GM12878 (cell line): Measurements from ENCODE around the gene CLPX. TPM values are rescaled to one million over a fixed set of nuclear protein-coding genes. Genes with fewer than 3 reads are reported as not detected.

Source experiments
- ATAC-seq: fragments of 200-7000 bp; cut with Tn5 transposase; 3 replicates; pipeline ENCODE4 v1.9.1; 2020; ENCODE audit warnings: mild to moderate bottlenecking, moderate library complexity
- BruUV-seq: library from RNA; stranded (reverse); fragments of 400-500 nt; replicated peaks from 2 replicates; lab custom pipeline; 2021; lab: Mats Ljungman, UMichigan
- CTCF ChIA-PET: fragments of 300-600 bp; sonication (Branson Sonifier 250); formaldehyde crosslinking; extraction: SDS; loops from one replicate; lab custom pipeline; 2021; ENCODE audit warnings: inconsistent platforms; lab: Yijun Ruan, JAX
- POLR2A ChIA-PET: fragments of 350-600 bp; formaldehyde crosslinking; extraction: SDS; loops from one replicate; lab custom pipeline; 2021; ENCODE audit warnings: inconsistent platforms; lab: Charles Lee
- RAD21 ChIA-PET: fragments of 300-600 bp; sonication (Branson Sonifier 250); formaldehyde crosslinking; loops from one replicate; lab custom pipeline; 2023; ENCODE audit warnings: antibody characterized with exemption; ENCODE audit not compliant: unreplicated experiment; lab: Charles Lee
- SMC1A ChIA-PET: fragments of 300-600 bp; sonication (Branson Sonifier 250); formaldehyde crosslinking; loops from one replicate; lab custom pipeline; 2023; ENCODE audit not compliant: unreplicated experiment, uncharacterized antibody; lab: Charles Lee
- DNase-seq: peaks from one replicate; pipeline ENCODE4 v3.0.0-alpha.2; 2011; ENCODE audit warnings: low read depth, low spot score
- FAIRE-seq: peaks from 3 replicates; lab custom pipeline; 2011; peaks lifted over from hg19 to GRCh38; lab: Jason Lieb, UNC
- H2AFZ ChIP-seq: 2 replicates; pipeline ENCODE4 v1.6.0; 2011; ENCODE audit warnings: low read depth, low read length, control low read depth; ENCODE audit not compliant: control insufficient read depth
- H3K27ac ChIP-seq: 2 replicates; pipeline ENCODE4 v1.5.1; 2011; ENCODE audit warnings: control low read depth; ENCODE audit not compliant: control insufficient read depth, insufficient read depth
- H3K27me3 ChIP-seq, 2 experiments: replicated peaks in 1 of 2; 2 replicates each; pipeline versions ENCODE4 v1.6.0 to v1.6.1; 2011; ENCODE audit warnings: low read length in 1 of 2; ENCODE audit not compliant: control insufficient read depth in 2 of 2, insufficient read depth in 2 of 2
- H3K36me3 ChIP-seq, 2 experiments: 2 replicates each; pipeline ENCODE4 v1.5.1; 2011; ENCODE audit warnings: low read length in 1 of 2; ENCODE audit not compliant: control insufficient read depth in 2 of 2, insufficient read depth in 2 of 2
- H3K4me1 ChIP-seq: 2 replicates; pipeline ENCODE4 v1.6.1; 2011; ENCODE audit warnings: mild to moderate bottlenecking, low read length, moderate library complexity, mixed read lengths; ENCODE audit not compliant: control insufficient read depth, insufficient read depth
- H3K4me2 ChIP-seq: 2 replicates; pipeline ENCODE4 v1.6.0; 2011; ENCODE audit warnings: control low read depth; ENCODE audit not compliant: control insufficient read depth, insufficient read depth
- H3K4me3 ChIP-seq: fragments of 200-600 bp; sonication (generic); 2 replicates; pipeline ENCODE4 v1.5.1; 2016
- H3K79me2 ChIP-seq: 2 replicates; pipeline ENCODE4 v1.6.0; 2011; ENCODE audit warnings: low read length; ENCODE audit not compliant: control insufficient read depth, insufficient read depth
- H3K9ac ChIP-seq: 2 replicates; pipeline ENCODE4 v1.8.0; 2011; ENCODE audit warnings: low read length, control low read depth, mixed read lengths; ENCODE audit not compliant: control insufficient read depth, insufficient read depth
- H3K9me3 ChIP-seq: replicated peaks from 3 replicates; pipeline ENCODE4 v1.5.1; 2011; ENCODE audit warnings: mild to moderate bottlenecking, low read length; ENCODE audit not compliant: control insufficient read depth, insufficient read depth
- H4K20me1 ChIP-seq: 2 replicates; pipeline ENCODE4 v1.6.0; 2011; ENCODE audit not compliant: control insufficient read depth, insufficient read depth
- BHLHE40 ChIP-seq, 2 experiments: fragments of 450-650 bp in 1 of 2; IDR thresholded peaks; 2 replicates each; pipeline ENCODE4 v1.6.1; 2011 to 2017; ENCODE audit warnings: low read depth in 2 of 2, borderline replicate concordance in 1 of 2, improper control_type of control experiment in 1 of 2, low read length in 1 of 2, mild to moderate bottlenecking in 1 of 2
- CBX3 ChIP-seq: fragments of 200-600 bp; sonication (generic); IDR thresholded peaks from 2 replicates; pipeline ENCODE4 v1.6.1; 2016; ENCODE audit warnings: low read depth, borderline replicate concordance
- FOXK2 ChIP-seq: fragments of 450-650 bp; IDR thresholded peaks from 2 replicates; pipeline ENCODE4 v1.6.1; 2017; ENCODE audit warnings: mild to moderate bottlenecking, moderate library complexity
- IRF5 ChIP-seq: fragments of 450-650 bp; IDR thresholded peaks from 2 replicates; pipeline ENCODE4 v1.6.1; 2017; ENCODE audit warnings: borderline replicate concordance
- JUNB ChIP-seq: IDR thresholded peaks from 2 replicates; pipeline ENCODE4 v1.6.1; 2016; ENCODE audit warnings: antibody characterized with exemption, mild to moderate bottlenecking
- KDM1A ChIP-seq: fragments of 200-600 bp; sonication (generic); IDR thresholded peaks from 2 replicates; pipeline ENCODE4 v1.6.1; 2016; ENCODE audit warnings: borderline replicate concordance
- NR2C1 ChIP-seq: fragments of 450-650 bp; IDR thresholded peaks from 2 replicates; pipeline ENCODE4 v1.6.1; 2017; ENCODE audit warnings: antibody characterized with exemption, mild to moderate bottlenecking, moderate library complexity
- PRDM15 ChIP-seq: fragments of 450-650 bp; formaldehyde crosslinking; IDR thresholded peaks from 2 replicates; pipeline ENCODE4 v1.4.0; 2020; ENCODE audit warnings: mild to moderate bottlenecking, moderate library complexity
- RCOR1 ChIP-seq: conservative IDR thresholded peaks from 2 replicates; pipeline ENCODE4 v1.6.1; 2012; ENCODE audit warnings: low read depth, low read length, improper control_type of control experiment
- RFX5 ChIP-seq: IDR thresholded peaks from 2 replicates; pipeline ENCODE4 v1.6.1; 2011; ENCODE audit warnings: low read depth, low read length, improper control_type of control experiment
- RUNX3 ChIP-seq: IDR thresholded peaks from 2 replicates; pipeline ENCODE4 v1.6.1; 2012; ENCODE audit warnings: low read length, inconsistent platforms
- TCF7 ChIP-seq: IDR thresholded peaks from 2 replicates; pipeline ENCODE4 v1.6.1; 2014; ENCODE audit warnings: antibody characterized with exemption, borderline replicate concordance
- WGBS: methylation state at CpG from one replicate; pipeline ENCODE4 v1.1.6; 2016; ENCODE audit warnings: low lambda C conversion rate; ENCODE audit not compliant: insufficient replicate concordance, insufficient coverage; ENCODE audit errors: missing lambda C conversion rate; 5-methylcytosine and 5-hydroxymethylcytosine counted together
- in situ Hi-C: fragments of 300-500 bp; cut with MboI; formaldehyde crosslinking; loops from 9 replicates; pipeline ENCODE4 v1.14.3; 2018; ENCODE audit warnings: mixed read lengths
- intact Hi-C: fragments of 100-400 bp; cut with micrococcal nuclease; formaldehyde crosslinking; loops from one replicate; pipeline ENCODE4 v1.14.2; 2022; ENCODE audit not compliant: unreplicated experiment
- polyA plus RNA-seq, 11 experiments: library from polyadenylated mRNA; depleted of rRNA in 4 of 11; unstranded in 6 of 11; stranded (reverse) in 5 of 11; fragments of >200 nt; fragmentation: Nextera tagmentation in 4 of 11; fragmentation: Illumina TruSeq in 1 of 11; extraction: Ambion mirVana in 4 of 11; extraction: Trizol in 1 of 11; gene quantifications; 1 replicate in 1 of 11; 2 replicates in 10 of 11; pipeline versions ENCODE4 v1.2.1 to v1.2.3, GENCODE V29; 2011 to 2016; ENCODE audit warnings: inconsistent platforms in 2 of 11, missing spikeins in 2 of 11, low read depth in 1 of 11
- total RNA-seq, 4 experiments: library from RNA; depleted of rRNA in 3 of 4; stranded (reverse); fragments of >200 nt in 3 of 4; fragmentation: Illumina TruSeq in 1 of 4; extraction: Trizol in 1 of 4; gene quantifications; 2 replicates each; pipeline versions ENCODE4 v1.2.1 to v1.2.3, GENCODE V29; 2013 to 2021
- TF ChIP-seq, protein P1 (sequence below): fragments of 450-650 bp; IDR thresholded peaks from 2 replicates; pipeline ENCODE4 v1.6.1; 2016; ENCODE audit warnings: mild to moderate bottlenecking

Gene CLPX
- total and polyA plus RNA-seq, 10 of the 15 experiments (the other 5 are each of a cell fraction or from before 2014, with no cell fraction given): 10.1 to 57.4 (median 31.3) TPM

GRCh38 chr15:65198571-65198970 is 13.4 kb upstream of the CLPX start (continued):
- TF ChIP-seq, protein P1, sequence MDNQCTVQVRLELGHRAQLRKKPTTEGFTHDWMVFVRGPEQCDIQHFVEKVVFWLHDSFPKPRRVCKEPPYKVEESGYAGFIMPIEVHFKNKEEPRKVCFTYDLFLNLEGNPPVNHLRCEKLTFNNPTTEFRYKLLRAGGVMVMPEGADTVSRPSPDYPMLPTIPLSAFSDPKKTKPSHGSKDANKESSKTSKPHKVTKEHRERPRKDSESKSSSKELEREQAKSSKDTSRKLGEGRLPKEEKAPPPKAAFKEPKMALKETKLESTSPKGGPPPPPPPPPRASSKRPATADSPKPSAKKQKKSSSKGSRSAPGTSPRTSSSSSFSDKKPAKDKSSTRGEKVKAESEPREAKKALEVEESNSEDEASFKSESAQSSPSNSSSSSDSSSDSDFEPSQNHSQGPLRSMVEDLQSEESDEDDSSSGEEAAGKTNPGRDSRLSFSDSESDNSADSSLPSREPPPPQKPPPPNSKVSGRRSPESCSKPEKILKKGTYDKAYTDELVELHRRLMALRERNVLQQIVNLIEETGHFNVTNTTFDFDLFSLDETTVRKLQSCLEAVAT: no peak
- TF ChIP-seq CBX3: no peak

- FAIRE-seq: no peak
- H3K9me3 ChIP-seq: no peaks in the 10 kb centered on the region
- no peaks in the 10 kb centered on the region for H3K27me3 ChIP-seq
- POLR2A ChIA-PET: no interaction called here
- no peak overlapping the region for H3K4me2 ChIP-seq
- H3K4me1 ChIP-seq: no peaks in the 10 kb centered on the region
- 60% methylated on average over 8 of the region's 8 CpGs for WGBS
- TF ChIP-seq RFX5 (no peak), BHLHE40 (IDR thresholded peaks at IDR 0.05; ENCODE audit: borderline replicate concordance in 1 of 2, low read depth in 2 of 2, low read length in 1 of 2) (no peak), PRDM15 (no peak), RCOR1 (no peak), IRF5 (no peak), TCF7 (no peak), NR2C1 (no peak), RUNX3 (no peak), FOXK2 (no peak), CBX3 (no peak), JUNB (no peak), KDM1A (no peak)
- no peak overlapping the region for H3K4me3 ChIP-seq
- in situ Hi-C loops (no loop called here), intact Hi-C loops (no loop called here)
- no peak overlapping the region for H2AFZ ChIP-seq
- DNase-seq: no peak
- ATAC-seq: no peak
- no peaks in the 10 kb centered on the region for H3K79me2 ChIP-seq
- BruUV-seq: no TSS peak
- RAD21 ChIA-PET: no interaction called here
- no peaks in the 10 kb centered on the region for H4K20me1 ChIP-seq
- no peaks in the 10 kb centered on the region for H3K36me3 ChIP-seq
- SMC1A ChIA-PET: no interaction called here
- no peak overlapping the region for H3K9ac ChIP-seq
- no peak overlapping the region for H3K27ac ChIP-seq
- CTCF ChIA-PET: no interaction called here
Observed at GRCh38 chr15:65197337-65197645, 12.1 kb upstream of the CLPX start.
